ENCODE results near the gene OSMR.

OSMR gene

DNA sequence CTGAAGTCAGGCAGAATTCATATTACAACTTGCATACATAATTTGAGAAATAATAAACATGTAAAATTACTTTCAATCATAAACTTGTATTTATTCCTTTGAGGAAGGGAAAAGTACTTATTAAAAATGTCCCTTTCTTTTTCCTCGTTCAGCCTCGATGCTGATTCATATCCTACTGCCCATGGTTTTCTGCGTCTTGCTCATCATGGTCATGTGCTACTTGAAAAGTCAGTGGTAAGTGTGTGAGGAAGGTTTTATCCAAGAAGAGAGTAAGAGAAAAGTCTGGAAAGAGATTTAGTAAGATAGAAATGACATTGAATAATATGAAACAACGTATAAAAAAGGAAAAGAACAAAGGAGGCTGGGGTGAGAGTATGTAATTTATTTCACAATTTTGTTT lies 85.9 kb downstream of the OSMR start:
- no peaks in the 10 kb centered on the region for H4K20me1 ChIP-seq (ENCODE audit: control insufficient read depth, insufficient read depth, low read depth, low read length)
- H3K4me3 ChIP-seq (ENCODE audit: low read length): no peak overlapping the region
- H3F3A ChIP-seq (ENCODE audit: control insufficient read depth, insufficient read depth): no peaks in the 10 kb centered on the region
- H3K27me3 ChIP-seq (ENCODE audit: control insufficient read depth, low read length): no peaks in the 10 kb centered on the region
- no peaks in the 10 kb centered on the region for H3K79me2 ChIP-seq (ENCODE audit: control insufficient read depth, low read length)
- H3K36me3 ChIP-seq (ENCODE audit: control insufficient read depth, low read length): no peaks in the 10 kb centered on the region
- H3K4me2 ChIP-seq (ENCODE audit: low read length): no peak overlapping the region
- H3K27ac ChIP-seq (ENCODE audit: low read depth, low read length): no peak overlapping the region
- no peaks in the 10 kb centered on the region for H3K9me2 ChIP-seq (replicated peaks; ENCODE audit: control insufficient read depth, low read length)
- no peaks in the 10 kb centered on the region for H3K9me3 ChIP-seq (ENCODE audit: control insufficient read depth, insufficient read depth, low read length)
- TF ChIP-seq, protein P1, sequence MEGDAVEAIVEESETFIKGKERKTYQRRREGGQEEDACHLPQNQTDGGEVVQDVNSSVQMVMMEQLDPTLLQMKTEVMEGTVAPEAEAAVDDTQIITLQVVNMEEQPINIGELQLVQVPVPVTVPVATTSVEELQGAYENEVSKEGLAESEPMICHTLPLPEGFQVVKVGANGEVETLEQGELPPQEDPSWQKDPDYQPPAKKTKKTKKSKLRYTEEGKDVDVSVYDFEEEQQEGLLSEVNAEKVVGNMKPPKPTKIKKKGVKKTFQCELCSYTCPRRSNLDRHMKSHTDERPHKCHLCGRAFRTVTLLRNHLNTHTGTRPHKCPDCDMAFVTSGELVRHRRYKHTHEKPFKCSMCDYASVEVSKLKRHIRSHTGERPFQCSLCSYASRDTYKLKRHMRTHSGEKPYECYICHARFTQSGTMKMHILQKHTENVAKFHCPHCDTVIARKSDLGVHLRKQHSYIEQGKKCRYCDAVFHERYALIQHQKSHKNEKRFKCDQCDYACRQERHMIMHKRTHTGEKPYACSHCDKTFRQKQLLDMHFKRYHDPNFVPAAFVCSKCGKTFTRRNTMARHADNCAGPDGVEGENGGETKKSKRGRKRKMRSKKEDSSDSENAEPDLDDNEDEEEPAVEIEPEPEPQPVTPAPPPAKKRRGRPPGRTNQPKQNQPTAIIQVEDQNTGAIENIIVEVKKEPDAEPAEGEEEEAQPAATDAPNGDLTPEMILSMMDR (IDR thresholded peaks at IDR 0.05; ENCODE audit: low read depth, low read length, poor library complexity, severe bottlenecking): no peak
- no peak for TF ChIP-seq EZH2phosphoT487 (IDR thresholded peaks at IDR 0.05; ENCODE audit: borderline replicate concordance, low read length)
- H3K4me1 ChIP-seq (ENCODE audit: control insufficient read depth, low read length): peaks cover 5% of the 10 kb centered on the region; the same call in 1 of the 2 replicates

DNA sequence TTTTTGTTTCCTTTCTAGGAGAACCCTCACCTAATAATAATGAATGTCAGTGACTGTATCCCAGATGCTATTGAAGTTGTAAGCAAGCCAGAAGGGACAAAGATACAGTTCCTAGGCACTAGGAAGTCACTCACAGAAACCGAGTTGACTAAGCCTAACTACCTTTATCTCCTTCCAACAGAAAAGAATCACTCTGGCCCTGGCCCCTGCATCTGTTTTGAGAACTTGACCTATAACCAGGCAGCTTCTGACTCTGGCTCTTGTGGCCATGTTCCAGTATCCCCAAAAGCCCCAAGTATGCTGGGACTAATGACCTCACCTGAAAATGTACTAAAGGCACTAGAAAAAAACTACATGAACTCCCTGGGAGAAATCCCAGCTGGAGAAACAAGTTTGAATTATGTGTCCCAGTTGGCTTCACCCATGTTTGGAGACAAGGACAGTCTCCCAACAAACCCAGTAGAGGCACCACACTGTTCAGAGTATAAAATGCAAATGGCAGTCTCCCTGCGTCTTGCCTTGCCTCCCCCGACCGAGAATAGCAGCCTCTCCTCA lies 87.1 kb downstream of the OSMR start:
- Histone ChIP-seq H3K4me3 (ENCODE audit: low read length) (no peak overlapping the region), H3K36me3 (ENCODE audit: control insufficient read depth, low read length) (no peaks in the 10 kb centered on the region), H3K27ac (ENCODE audit: low read depth, low read length) (no peak overlapping the region), H3K4me2 (ENCODE audit: low read length) (no peak overlapping the region), H4K20me1 (ENCODE audit: control insufficient read depth, insufficient read depth, low read depth, low read length) (no peaks in the 10 kb centered on the region), H3K79me2 (ENCODE audit: control insufficient read depth, low read length) (no peaks in the 10 kb centered on the region), H3F3A (ENCODE audit: control insufficient read depth, insufficient read depth) (no peaks in the 10 kb centered on the region), H3K27me3 (ENCODE audit: control insufficient read depth, low read length) (no peaks in the 10 kb centered on the region), H3K9me2 (replicated peaks; ENCODE audit: control insufficient read depth, low read length) (no peaks in the 10 kb centered on the region), H3K4me1 (ENCODE audit: control insufficient read depth, low read length) (peaks cover 5% of the 10 kb centered on the region; the same call in 1 of the 2 replicates), H3K9me3 (ENCODE audit: control insufficient read depth, insufficient read depth, low read length) (no peaks in the 10 kb centered on the region)
- TF ChIP-seq EZH2phosphoT487 (IDR thresholded peaks at IDR 0.05; ENCODE audit: borderline replicate concordance, low read length): no peak
- TF ChIP-seq, protein P1 (IDR thresholded peaks at IDR 0.05; ENCODE audit: low read depth, low read length, poor library complexity, severe bottlenecking): no peak

DNA sequence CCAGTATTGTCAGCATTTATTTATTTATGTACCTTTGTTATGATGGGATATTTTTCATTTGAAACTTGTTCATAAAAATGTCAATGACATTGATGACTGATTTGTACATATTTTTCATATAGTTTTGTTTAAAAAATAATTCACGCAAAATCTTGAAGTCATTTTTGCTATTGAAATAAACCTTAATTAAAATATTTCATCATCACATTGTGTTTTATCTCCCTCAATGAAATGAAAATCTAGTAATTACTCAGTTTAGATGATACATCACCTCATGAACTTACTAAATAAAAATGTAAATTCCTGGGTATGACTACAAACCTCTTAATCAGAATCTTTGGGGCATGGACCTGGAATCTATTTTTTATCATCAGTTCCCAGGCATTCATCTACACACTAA lies 89.6 kb downstream of the OSMR start:
- H3K9me2 ChIP-seq (replicated peaks; ENCODE audit: control insufficient read depth, low read length): no peaks in the 10 kb centered on the region
- H3K27ac ChIP-seq (ENCODE audit: low read depth, low read length): no peak overlapping the region
- H3K9me3 ChIP-seq (ENCODE audit: control insufficient read depth, insufficient read depth, low read length): no peaks in the 10 kb centered on the region
- H3K79me2 ChIP-seq (ENCODE audit: control insufficient read depth, low read length): no peaks in the 10 kb centered on the region
- peaks cover 10% of the 10 kb centered on the region; the same call in 1 of the 2 replicates for H3K36me3 ChIP-seq (ENCODE audit: control insufficient read depth, low read length)
- TF ChIP-seq EZH2phosphoT487 (IDR thresholded peaks at IDR 0.05; ENCODE audit: borderline replicate concordance, low read length): no peak
- TF ChIP-seq, protein P1 (IDR thresholded peaks at IDR 0.05; ENCODE audit: low read depth, low read length, poor library complexity, severe bottlenecking): no peak
- H3K4me2 ChIP-seq (ENCODE audit: low read length): no peak overlapping the region
- H3K4me1 ChIP-seq (ENCODE audit: control insufficient read depth, low read length): peaks cover 8% of the 10 kb centered on the region
- H3F3A ChIP-seq (ENCODE audit: control insufficient read depth, insufficient read depth): no peaks in the 10 kb centered on the region
- no peaks in the 10 kb centered on the region for H3K27me3 ChIP-seq (ENCODE audit: control insufficient read depth, low read length)
- no peaks in the 10 kb centered on the region for H4K20me1 ChIP-seq (ENCODE audit: control insufficient read depth, insufficient read depth, low read depth, low read length)
- H3K4me3 ChIP-seq (ENCODE audit: low read length): no peak overlapping the region
